Airway epithelial cell (primary cell): ENCODE data around the gene WEE2. TPM values are rescaled to one million over a fixed set of nuclear protein-coding genes. Genes with fewer than 3 reads are reported as not detected.

Source experiments
- total RNA-seq: library from RNA; depleted of rRNA; stranded (reverse); fragments of >200 nt; gene quantifications from 2 replicates; pipeline ENCODE4 v1.2.3, GENCODE V29; 2015

WEE2 gene
- not detected in 2 replicates for total RNA-seq

GRCh38 chr7:141708351-141708750 is at the start of gene WEE2:
TSS of gene WEE2 (plus strand) at chr7:141708353. CDS start at chr7:141708759, 406 bp downstream.

GRCh38 chr7:141702047-141702567 is 6.0 kb upstream of the WEE2 start, which contains the start of gene DENND11:
TSS of gene DENND11 (minus strand) at chr7:141702166. CDS start at chr7:141702153, 13 bp downstream.

GRCh38 chr7:141737836-141738591 is 29.9 kb downstream of the WEE2 start, which contains the start of gene SSBP1:
TSS of gene SSBP1 (plus strand) at chr7:141738358. CDS start at chr7:141739167, 809 bp downstream.

GRCh38 chr7:141763797-141764196 is 55.6 kb downstream of the WEE2 start, which contains the start of gene TAS2R3:
TSS of gene TAS2R3 (plus strand) at chr7:141764097. CDS start at chr7:141764159, 62 bp downstream.

GRCh38 chr7:141776374-141776773 is 68.2 kb downstream of the WEE2 start, which contains the start of gene TAS2R4:
TSS of gene TAS2R4 (plus strand) at chr7:141776674. CDS start at chr7:141778489, 1,815 bp downstream.

Other genes starting within 250 kb of the WEE2 start
- gene AGK, start 156.9 kb upstream of the WEE2 start, total RNA-seq: 21.1 and 26.1 TPM in 2 replicates
- gene DENND11, start 6.2 kb upstream of the WEE2 start, total RNA-seq: 6.4 and 8.7 TPM in 2 replicates
- gene SSBP1, start 30.0 kb downstream of the WEE2 start, total RNA-seq: 228 and 276 TPM in 2 replicates
- 0.35 and 0.70 TPM in 2 replicates for gene TAS2R3, start 55.7 kb downstream of the WEE2 start, total RNA-seq
- 0.42 and 0.49 TPM in 2 replicates for gene TAS2R4, start 68.3 kb downstream of the WEE2 start, total RNA-seq
- 0.14 and 0.79 TPM in 2 replicates for gene TAS2R5, start 81.9 kb downstream of the WEE2 start, total RNA-seq
- gene PRSS37, start 133.1 kb downstream of the WEE2 start, total RNA-seq: not detected in 2 replicates
- not detected in 2 replicates for gene OR9A4, start 208.0 kb downstream of the WEE2 start, total RNA-seq
- gene CLEC5A, start 238.6 kb downstream of the WEE2 start, total RNA-seq: not detected in 2 replicates